HEK293 (cell line): ENCODE results near the gene MUS81.
A peak's percentile ranks its signal among the peaks of the same experiment; 100 is the strongest.

Experiments used
- ELK4 ChIP-seq: IDR thresholded peaks from 2 replicates; pipeline ENCODE4 v1.6.1; 2011; ENCODE audit warnings: mild to moderate bottlenecking, low read depth, low read length, borderline replicate concordance
- FEZF1 ChIP-seq: fragments of 450-650 bp; formaldehyde crosslinking; IDR thresholded peaks from 2 replicates; pipeline ENCODE4 v1.5.1; 2016; ENCODE audit warnings: missing biosample characterization, missing genetic modification characterization
- GLIS2 ChIP-seq: fragments of 450-650 bp; formaldehyde crosslinking; IDR thresholded peaks from 2 replicates; pipeline ENCODE4 v1.5.1; 2016; ENCODE audit warnings: missing biosample characterization, missing genetic modification characterization
- HOXA7 ChIP-seq: sonication (generic); formaldehyde crosslinking; IDR thresholded peaks from 2 replicates; pipeline ENCODE4 v1.8.1; 2022; ENCODE audit warnings: missing genetic modification reagents, borderline replicate concordance
- IKZF3 ChIP-seq: fragments of 450-650 bp; IDR thresholded peaks from 2 replicates; pipeline ENCODE4 v1.5.0; 2018; ENCODE audit warnings: missing biosample characterization, mild to moderate bottlenecking, missing genetic modification characterization, moderate library complexity
- MZF1 ChIP-seq: fragments of 450-650 bp; formaldehyde crosslinking; IDR thresholded peaks from 2 replicates; pipeline ENCODE4 v1.5.1; 2017; ENCODE audit warnings: missing biosample characterization, missing genetic modification characterization, borderline replicate concordance
- PATZ1 ChIP-seq: fragments of 450-650 bp; formaldehyde crosslinking; IDR thresholded peaks from 2 replicates; pipeline ENCODE4 v1.5.1; 2016; ENCODE audit warnings: missing biosample characterization, missing genetic modification characterization
- ZBTB11 ChIP-seq: fragments of 450-650 bp; formaldehyde crosslinking; conservative IDR thresholded peaks from 2 replicates; pipeline ENCODE4 v1.5.1; 2016; ENCODE audit warnings: low read depth, missing biosample characterization, missing genetic modification characterization
- ZBTB21 ChIP-seq: fragments of 450-650 bp; formaldehyde crosslinking; IDR thresholded peaks from 2 replicates; pipeline ENCODE4 v1.5.1; 2017; ENCODE audit warnings: missing biosample characterization, missing genetic modification characterization
- ZBTB8A ChIP-seq: fragments of 450-650 bp; formaldehyde crosslinking; IDR thresholded peaks from 2 replicates; pipeline ENCODE4 v1.5.1; 2016; ENCODE audit warnings: missing biosample characterization, missing genetic modification characterization
- ZFHX2 ChIP-seq: fragments of 450-650 bp; formaldehyde crosslinking; conservative IDR thresholded peaks from 2 replicates; pipeline ENCODE4 v1.5.1; 2016; ENCODE audit warnings: missing biosample characterization, missing genetic modification characterization
- ZNF112 ChIP-seq: fragments of 450-650 bp; formaldehyde crosslinking; IDR thresholded peaks from 2 replicates; pipeline ENCODE4 v1.5.0; 2017; ENCODE audit warnings: missing biosample characterization, missing genetic modification characterization
- ZNF114 ChIP-seq: fragments of 450-650 bp; formaldehyde crosslinking; IDR thresholded peaks from 2 replicates; pipeline ENCODE4 v1.5.0; 2017; ENCODE audit warnings: missing biosample characterization, missing genetic modification characterization
- ZNF140 ChIP-seq: fragments of 450-650 bp; formaldehyde crosslinking; IDR thresholded peaks from 2 replicates; pipeline ENCODE4 v1.5.1; 2016; ENCODE audit warnings: missing biosample characterization, missing genetic modification characterization
- ZNF19 ChIP-seq: fragments of 450-650 bp; formaldehyde crosslinking; IDR thresholded peaks from 2 replicates; pipeline ENCODE4; 2016; ENCODE audit warnings: missing biosample characterization, missing genetic modification characterization, low read depth
- ZNF211 ChIP-seq: fragments of 450-650 bp; formaldehyde crosslinking; IDR thresholded peaks from 2 replicates; pipeline ENCODE4 v1.5.1; 2016; ENCODE audit warnings: low read depth, missing biosample characterization, missing genetic modification characterization
- ZNF311 ChIP-seq: fragments of 450-650 bp; formaldehyde crosslinking; IDR thresholded peaks from 2 replicates; pipeline ENCODE4 v1.5.1; 2017; ENCODE audit warnings: missing biosample characterization, missing genetic modification characterization, borderline replicate concordance
- ZNF341 ChIP-seq: fragments of 450-650 bp; formaldehyde crosslinking; IDR thresholded peaks from 2 replicates; pipeline ENCODE4; 2016; ENCODE audit warnings: low read depth, missing biosample characterization, missing genetic modification characterization
- ZNF366 ChIP-seq: fragments of 450-650 bp; formaldehyde crosslinking; conservative IDR thresholded peaks from 2 replicates; pipeline ENCODE4 v1.5.1; 2016; ENCODE audit warnings: missing biosample characterization, missing genetic modification characterization
- ZNF510 ChIP-seq: fragments of 450-650 bp; formaldehyde crosslinking; IDR thresholded peaks from 2 replicates; pipeline ENCODE4 v1.5.1; 2018; ENCODE audit warnings: mild to moderate bottlenecking, missing genetic modification characterization, missing biosample characterization; ENCODE audit not compliant: insufficient replicate concordance
- ZNF530 ChIP-seq: fragments of 450-650 bp; formaldehyde crosslinking; IDR thresholded peaks from 2 replicates; pipeline ENCODE4 v1.5.1; 2016; ENCODE audit warnings: low read depth, missing biosample characterization, missing genetic modification characterization
- ZNF544 ChIP-seq: fragments of 450-650 bp; formaldehyde crosslinking; IDR thresholded peaks from 2 replicates; pipeline ENCODE4 v1.5.0; 2017; ENCODE audit warnings: missing biosample characterization, missing genetic modification characterization
- ZNF549 ChIP-seq: fragments of 450-650 bp; IDR thresholded peaks from 2 replicates; pipeline ENCODE4 v1.5.1; 2018; ENCODE audit warnings: missing biosample characterization, missing genetic modification characterization, mild to moderate bottlenecking, inconsistent platforms, moderate library complexity
- ZNF558 ChIP-seq: fragments of 450-650 bp; formaldehyde crosslinking; IDR thresholded peaks from 2 replicates; pipeline ENCODE4 v1.5.1; 2016; ENCODE audit warnings: missing biosample characterization, missing genetic modification characterization
- ZNF571 ChIP-seq: fragments of 450-650 bp; formaldehyde crosslinking; IDR thresholded peaks from 2 replicates; pipeline ENCODE4 v1.5.0; 2017; ENCODE audit warnings: missing biosample characterization, missing genetic modification characterization
- ZNF600 ChIP-seq: fragments of 450-650 bp; formaldehyde crosslinking; IDR thresholded peaks from 2 replicates; pipeline ENCODE4 v1.5.1; 2016; ENCODE audit warnings: missing biosample characterization, missing genetic modification characterization
- ZNF654 ChIP-seq: fragments of 450-650 bp; formaldehyde crosslinking; IDR thresholded peaks from 2 replicates; pipeline ENCODE4 v1.5.1; 2016; ENCODE audit warnings: low read depth, missing biosample characterization, missing genetic modification characterization
- ZNF658 ChIP-seq: fragments of 450-650 bp; formaldehyde crosslinking; IDR thresholded peaks from 2 replicates; pipeline ENCODE4; 2016; ENCODE audit warnings: missing biosample characterization, missing genetic modification characterization
- ZNF692 ChIP-seq: fragments of 450-650 bp; formaldehyde crosslinking; IDR thresholded peaks from 2 replicates; pipeline ENCODE4 v1.5.1; 2016; ENCODE audit warnings: missing biosample characterization, missing genetic modification characterization
- ZNF76 ChIP-seq: fragments of 450-650 bp; formaldehyde crosslinking; IDR thresholded peaks from 2 replicates; pipeline ENCODE4; 2016; ENCODE audit warnings: low read depth, missing biosample characterization, missing genetic modification characterization, borderline replicate concordance
- ZNF785 ChIP-seq: fragments of 450-650 bp; formaldehyde crosslinking; IDR thresholded peaks from 2 replicates; pipeline ENCODE4 v1.5.1; 2016; ENCODE audit warnings: missing biosample characterization, missing genetic modification characterization
- ZSCAN30 ChIP-seq: fragments of 450-650 bp; IDR thresholded peaks from 2 replicates; pipeline ENCODE4 v1.5.1; 2018; ENCODE audit warnings: missing biosample characterization, mild to moderate bottlenecking, missing genetic modification characterization, moderate library complexity
- ZXDB ChIP-seq: fragments of 450-650 bp; formaldehyde crosslinking; IDR thresholded peaks from 2 replicates; pipeline ENCODE4 v1.5.1; 2016; ENCODE audit warnings: missing biosample characterization, missing genetic modification characterization

MUS81 gene

GRCh38 chr11:65891219-65892136 lies 31.2 kb downstream of the MUS81 start (continued):
- TF ChIP-seq ZBTB11 (tag by site-specific recombination) (peak; percentile 60), MZF1 (tag by site-specific recombination) (no peak), ZXDB (tag by site-specific recombination) (no peak), ZNF544 (tag by site-specific recombination) (no peak), ZNF558 (tag by site-specific recombination) (no peak), ZBTB8A (tag by site-specific recombination) (peak; percentile 61), ZNF658 (tag by site-specific recombination) (no peak), ZNF112 (tag by site-specific recombination) (no peak), IKZF3 (tag by site-specific recombination) (peak; percentile 74), FEZF1 (no peak), ZNF311 (tag by site-specific recombination) (no peak), ZSCAN30 (0 out of 2 replicates have a peak, but pooled peaks have one; percentile 11), ZNF692 (tag by site-specific recombination) (peak; percentile 91), PATZ1 (tag by site-specific recombination) (peak; percentile 73), ZBTB21 (tag by site-specific recombination) (no peak), ZNF211 (tag by site-specific recombination) (no peak), ELK4 (no peak), ZNF76 (no peak), ZNF600 (peak; percentile 54; the same call in 1 of the 2 replicates), ZNF654 (tag by site-specific recombination) (no peak), HOXA7 (no peak), ZNF785 (tag by site-specific recombination) (no peak), ZNF19 (tag by site-specific recombination) (no peak), ZNF571 (no peak), ZNF530 (tag by site-specific recombination) (no peak), ZNF549 (tag by site-specific recombination) (no peak), ZNF510 (no peak), ZNF366 (tag by site-specific recombination) (no peak), ZFHX2 (tag by site-specific recombination) (peak; percentile 26; the same call in 1 of the 2 replicates), GLIS2 (peak; percentile 85), ZNF140 (tag by site-specific recombination) (no peak), ZNF114 (no peak), ZNF341 (tag by site-specific recombination) (peak; percentile 85)
